Brain microvascular endothelial cell (primary cell): ENCODE results near the gene SULT2A1.
"Not testable (repeated sequence)": the region's sequence is repeated elsewhere in the genome, so short reads cannot be mapped to it uniquely, and the experiment has no call there.

Source experiments
- DNase-seq: peaks from one replicate; pipeline ENCODE4 v3.0.0-alpha.2; 2020
- H3K27ac ChIP-seq: fragments of 250-450 bp; sonication (Bioruptor Pico); 2 replicates; pipeline ENCODE4 v1.5.1; 2020; ENCODE audit warnings: mild to moderate bottlenecking, moderate library complexity
- H3K27me3 ChIP-seq: fragments of 250-450 bp; sonication (Bioruptor Pico); replicated peaks from 2 replicates; pipeline ENCODE4 v1.5.1; 2020; ENCODE audit warnings: mild to moderate bottlenecking
- H3K36me3 ChIP-seq: fragments of 250-450 bp; sonication (Bioruptor Pico); replicated peaks from 2 replicates; pipeline ENCODE4 v1.5.1; 2020; ENCODE audit warnings: mild to moderate bottlenecking
- H3K4me3 ChIP-seq: 2 replicates; pipeline ENCODE4 v1.5.1; 2011; ENCODE audit warnings: low read depth, mild to moderate bottlenecking, control low read depth, low read length, moderate library complexity
- CTCF ChIP-seq: IDR thresholded peaks from 2 replicates; pipeline ENCODE4 v1.5.1; 2011; ENCODE audit warnings: low read depth, mild to moderate bottlenecking, moderate library complexity, low read length, control low read depth, inconsistent platforms; ENCODE audit errors: missing control alignments
- in situ Hi-C: cut with HindIII; loops from 2 replicates; pipeline ENCODE4 v1.10.0; 2017; ENCODE audit warnings: low sequenced_read_pairs, low pct_ligation_motif_present

The SULT2A1 gene

GRCh38 chr19:47890865-47891621 lies 4.9 kb upstream of the SULT2A1 start:
- H3K27me3 ChIP-seq, result no peaks in the 10 kb centered on the region
- DNase-seq, result no peak
- H3K36me3 ChIP-seq, result no peaks in the 10 kb centered on the region
- in situ Hi-C loops, result no loop called here
- TF ChIP-seq CTCF, result no peak
- no peak overlapping the region for H3K27ac ChIP-seq
- H3K4me3 ChIP-seq, result no peak overlapping the region

- in situ Hi-C loops, result no loop called here
- no peaks in the 10 kb centered on the region for H3K36me3 ChIP-seq
These were observed 1.1 kb downstream of the SULT2A1 start for GRCh38 chr19:47885067-47885463.

GRCh38 chr19:47882890-47883289 lies 3.2 kb downstream of the SULT2A1 start:
- H3K4me3 ChIP-seq, result no peak overlapping the region
- no peak for TF ChIP-seq CTCF
- no peak overlapping the region for H3K27ac ChIP-seq
- H3K27me3 ChIP-seq, result no peaks in the 10 kb centered on the region
- H3K36me3 ChIP-seq, result no peaks in the 10 kb centered on the region
- in situ Hi-C loops, result no loop called here
- no peak for DNase-seq

More at GRCh38 chr19:47885067-47885463, 1.1 kb downstream of the SULT2A1 start:
- Histone ChIP-seq H3K27me3 (no peaks in the 10 kb centered on the region), H3K27ac (no peak overlapping the region), H3K4me3 (no peak overlapping the region)
- DNase-seq, result no peak
- no peak for TF ChIP-seq CTCF

DNA sequence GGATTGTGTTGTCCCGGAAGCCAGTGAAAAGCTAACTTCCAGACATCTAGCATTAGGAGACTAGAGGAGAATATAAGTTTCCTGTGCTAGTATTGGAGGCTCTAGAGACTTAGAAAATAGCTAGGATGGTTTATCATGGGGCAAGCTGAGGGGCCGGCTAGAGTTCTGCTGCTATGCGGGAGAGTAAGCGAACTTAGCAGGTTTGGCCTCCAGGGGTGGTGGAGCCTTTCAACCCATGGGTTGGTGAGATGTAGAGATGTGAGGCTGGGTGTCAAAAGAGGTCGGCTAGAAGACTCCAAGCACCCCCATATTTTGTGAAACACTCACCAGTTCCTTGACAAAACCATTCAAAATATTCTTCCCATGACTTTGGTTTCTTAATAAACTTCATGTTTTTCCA lies 4.4 kb downstream of the SULT2A1 start:
- in situ Hi-C loops, result no loop called here
- DNase-seq, result no peak
- H3K27me3 ChIP-seq, result no peaks in the 10 kb centered on the region

GRCh38 chr19:47879385-47879784 lies 6.7 kb downstream of the SULT2A1 start:
- H3K27me3 ChIP-seq, in situ Hi-C loops, H3K36me3 ChIP-seq, H3K27ac ChIP-seq, DNase-seq, H3K4me3 ChIP-seq: not testable (repeated sequence)

More for the DNA sequence above, 4.4 kb downstream of the SULT2A1 start:
- Histone ChIP-seq H3K36me3 (no peaks in the 10 kb centered on the region), H3K4me3 (no peak overlapping the region), H3K27ac (no peak overlapping the region)
- TF ChIP-seq CTCF, result no peak

- H3K27me3 ChIP-seq, result no peaks in the 10 kb centered on the region
- no peak for DNase-seq
- no peak for TF ChIP-seq CTCF
- no peak overlapping the region for H3K4me3 ChIP-seq
- in situ Hi-C loops, result no loop called here
- H3K27ac ChIP-seq, result no peak overlapping the region
- H3K36me3 ChIP-seq, result no peaks in the 10 kb centered on the region
These were observed 7.2 kb downstream of the SULT2A1 start for GRCh38 chr19:47878906-47879305.
